CD4-positive, alpha-beta T cell treated with Interleukin-17A for 4 hours (primary cell): ENCODE measurements around the gene MYL12B.

ENCODE experiments used
- DNase-seq: peaks from one replicate; pipeline ENCODE4 v3.0.0-alpha.2; 2020; ENCODE audit warnings: mixed read lengths

Gene MYL12B

GRCh38 chr18:3236470-3236869 is 25.5 kb upstream of the MYL12B start:
- no peak for DNase-seq

DNA sequence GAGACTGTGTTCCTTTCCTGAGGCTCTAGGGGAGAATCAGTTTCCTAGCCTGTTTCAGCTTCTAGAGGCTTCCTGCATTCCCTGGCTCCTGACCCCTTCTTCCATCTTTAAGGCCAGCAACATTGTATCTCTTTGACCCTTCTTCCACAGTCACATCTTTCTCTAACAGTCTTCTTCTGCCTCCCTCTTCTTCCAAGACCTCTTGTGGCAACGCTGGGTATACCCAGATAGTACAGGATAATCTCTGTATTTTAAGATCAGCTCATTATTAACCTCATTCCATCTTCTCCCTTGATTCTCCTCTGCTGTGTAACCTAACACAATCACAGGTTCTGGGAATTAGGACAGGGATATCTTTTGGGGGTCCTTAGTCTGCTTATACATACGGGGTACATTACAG is 23.2 kb upstream of the MYL12B start:
- no peak for DNase-seq

DNA sequence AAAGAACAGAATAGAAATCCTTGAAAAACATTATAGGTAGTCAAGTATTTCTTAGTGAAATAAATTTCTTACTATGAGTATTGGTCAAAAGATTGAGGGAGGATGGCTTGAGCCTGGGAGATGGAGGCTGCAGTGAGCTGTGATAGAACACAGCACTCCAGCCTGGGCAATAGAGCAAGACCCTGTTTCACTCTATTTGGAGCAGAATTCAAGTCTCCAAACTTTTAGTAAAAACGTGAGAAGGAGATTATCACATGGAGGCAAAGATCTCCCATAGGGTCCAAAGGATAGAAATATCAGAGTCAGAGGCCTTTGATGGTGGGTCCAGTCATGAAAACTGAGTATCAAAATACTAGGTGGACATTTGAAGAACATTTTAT is 16.8 kb upstream of the MYL12B start:
- DNase-seq, result no peak

DNA sequence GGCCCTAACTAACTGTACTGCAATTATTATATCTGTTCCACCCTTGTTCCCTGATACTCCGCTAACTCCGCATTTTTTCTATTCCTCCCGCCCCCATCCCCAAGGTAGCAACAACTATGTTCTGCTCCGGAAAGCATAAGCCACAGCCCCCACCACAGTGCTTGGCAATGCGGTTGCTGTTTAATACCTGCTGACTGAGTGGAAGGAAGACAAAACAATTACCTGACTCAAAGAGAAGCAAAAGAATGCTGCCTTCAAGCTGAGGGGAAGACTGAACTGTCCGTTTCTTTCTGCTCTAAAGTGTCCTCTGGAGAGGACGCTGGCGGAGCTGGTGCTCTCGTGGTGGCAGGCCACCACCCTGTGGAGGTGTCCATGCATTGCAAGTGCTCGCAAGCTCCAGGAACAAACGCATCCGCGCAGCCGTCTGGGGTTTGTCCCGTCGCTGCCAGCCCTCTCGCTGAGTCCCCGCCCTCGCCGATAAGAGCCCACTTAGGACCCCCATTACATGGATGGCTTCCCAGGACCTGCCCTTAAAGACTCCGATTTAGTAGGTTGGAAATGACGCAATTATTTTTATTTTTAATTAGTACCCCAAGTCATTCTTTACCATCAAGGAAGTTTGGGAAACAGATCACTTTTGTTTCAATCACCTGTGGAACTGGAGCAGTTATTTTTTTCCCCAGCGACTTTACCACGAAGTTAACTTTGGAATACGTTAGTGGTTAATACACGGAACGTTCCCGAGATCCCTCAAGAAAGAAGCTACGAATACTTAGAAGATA is 15.9 kb upstream of the MYL12B start:
- DNase-seq, result peak; percentile 81

- DNase-seq, result peak; percentile 27
These were observed 15.2 kb upstream of the MYL12B start for GRCh38 chr18:3246635-3247239.

- peak; percentile 96 for DNase-seq
These were observed 14.5 kb upstream of the MYL12B start, which contains the start of gene MYL12A for GRCh38 chr18:3247240-3248061. TSS of gene MYL12A (plus strand) at chr18:3247801. CDS start at chr18:3253248, 5,447 bp downstream.

GRCh38 chr18:3248062-3248657 is 13.8 kb upstream of the MYL12B start:
- DNase-seq, result peak; percentile 53

DNA sequence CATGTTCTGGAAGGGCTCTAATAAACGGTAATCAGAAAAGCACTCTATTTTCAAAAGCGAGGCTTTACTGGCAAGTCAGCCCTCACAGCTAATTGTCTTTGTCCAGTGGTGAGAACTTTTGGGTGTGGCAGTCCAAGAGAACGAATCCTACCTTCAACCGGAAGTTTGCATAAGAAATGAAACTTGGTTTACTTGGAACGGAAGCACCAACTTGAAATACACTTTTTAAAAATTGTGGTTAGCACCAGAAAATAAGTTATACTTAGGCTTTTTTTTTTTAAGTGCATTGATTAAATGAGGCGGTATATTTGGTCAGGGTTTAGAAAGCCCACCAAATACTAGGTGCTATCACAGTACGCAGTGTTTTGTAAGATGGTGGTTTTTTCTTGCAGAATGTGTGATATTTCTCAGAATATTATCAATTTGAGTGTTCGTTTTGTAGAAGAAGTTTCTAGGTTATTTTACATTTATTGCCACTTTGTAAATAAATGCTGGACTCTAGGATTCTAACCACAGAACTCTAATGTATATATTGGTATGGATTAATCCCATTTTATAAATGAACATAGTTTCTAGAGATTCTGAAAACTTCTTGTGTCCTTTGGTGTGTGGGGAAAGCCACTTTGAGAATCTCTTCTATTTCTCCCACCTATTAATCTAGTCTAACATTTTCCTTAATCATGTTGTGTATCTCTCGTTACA is 13.1 kb upstream of the MYL12B start:
- peak; percentile 31 for DNase-seq

GRCh38 chr18:3250237-3251107 is 11.5 kb upstream of the MYL12B start:
- no peak for DNase-seq

DNA sequence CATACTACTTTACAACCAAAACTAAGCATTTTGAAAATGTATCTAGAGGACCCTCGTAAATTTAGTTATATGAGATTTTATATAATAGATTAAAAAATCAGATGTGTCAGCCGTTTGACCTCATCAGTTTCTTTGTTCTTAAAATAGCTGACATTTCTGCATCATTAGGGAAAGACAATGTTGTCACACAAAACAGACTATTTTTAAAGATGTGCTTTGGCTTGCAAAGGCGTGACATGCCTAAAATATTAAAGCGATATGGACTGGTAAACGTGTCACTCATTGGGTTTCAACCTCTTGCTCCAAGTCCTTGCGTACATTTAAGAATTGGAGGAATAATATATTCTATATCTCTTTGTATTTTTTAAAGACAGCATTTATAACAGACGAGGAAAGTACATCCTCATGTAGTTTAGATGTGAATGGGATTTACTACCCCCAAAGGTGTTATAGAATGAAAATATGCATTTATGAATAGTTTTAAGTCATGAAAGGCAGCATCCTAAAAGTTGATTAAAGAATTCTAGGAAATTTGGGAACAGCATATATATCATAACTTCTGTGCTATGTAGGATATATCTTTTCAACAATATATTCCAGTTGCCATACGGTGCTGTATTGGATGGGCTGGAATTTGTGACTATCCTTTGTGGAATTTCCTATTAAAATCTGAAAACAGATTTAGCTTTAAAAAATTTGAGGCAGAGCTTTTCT is 10.5 kb upstream of the MYL12B start:
- no peak for DNase-seq

DNA sequence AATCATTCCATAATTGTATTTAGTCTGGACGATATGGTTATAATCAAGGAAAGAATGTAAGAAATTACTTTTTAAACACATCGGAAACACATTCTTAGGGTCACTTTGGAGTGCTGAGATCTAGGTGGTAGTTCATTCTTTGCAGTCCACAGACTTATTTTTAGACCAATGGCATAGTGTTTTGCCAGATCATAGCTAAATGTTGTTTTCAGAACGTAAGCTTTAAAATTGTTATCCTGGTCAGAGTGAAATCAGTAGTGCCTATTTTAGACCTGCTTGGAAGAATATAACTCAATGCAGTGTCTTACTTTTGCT is 10.0 kb upstream of the MYL12B start:
- no peak for DNase-seq

- DNase-seq, result no peak
These were observed 9.1 kb upstream of the MYL12B start for GRCh38 chr18:3252843-3253242.

GRCh38 chr18:3254725-3255124 is 7.2 kb upstream of the MYL12B start:
- DNase-seq, result no peak

DNA sequence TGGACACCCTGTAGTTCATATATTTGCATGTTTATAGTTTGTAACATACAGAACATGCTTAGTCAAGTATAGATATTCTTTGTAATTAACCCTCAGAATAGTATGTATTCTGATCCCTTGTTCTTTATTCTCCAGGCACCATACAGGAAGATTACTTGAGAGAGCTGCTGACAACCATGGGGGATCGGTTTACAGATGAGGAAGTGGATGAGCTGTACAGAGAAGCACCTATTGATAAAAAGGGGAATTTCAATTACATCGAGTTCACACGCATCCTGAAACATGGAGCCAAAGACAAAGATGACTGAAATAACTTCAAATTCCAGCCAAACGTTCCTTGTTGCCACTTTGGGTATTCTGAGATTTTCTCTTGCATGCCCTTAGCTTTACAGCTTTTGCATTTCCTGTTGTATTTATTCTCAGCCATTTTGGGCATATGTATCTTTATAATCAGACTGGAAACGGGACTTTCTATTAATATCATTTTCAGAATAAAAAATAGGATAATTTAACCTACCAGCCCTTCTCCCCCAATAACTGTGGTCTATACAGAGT is 6.2 kb upstream of the MYL12B start:
- no peak for DNase-seq

DNA sequence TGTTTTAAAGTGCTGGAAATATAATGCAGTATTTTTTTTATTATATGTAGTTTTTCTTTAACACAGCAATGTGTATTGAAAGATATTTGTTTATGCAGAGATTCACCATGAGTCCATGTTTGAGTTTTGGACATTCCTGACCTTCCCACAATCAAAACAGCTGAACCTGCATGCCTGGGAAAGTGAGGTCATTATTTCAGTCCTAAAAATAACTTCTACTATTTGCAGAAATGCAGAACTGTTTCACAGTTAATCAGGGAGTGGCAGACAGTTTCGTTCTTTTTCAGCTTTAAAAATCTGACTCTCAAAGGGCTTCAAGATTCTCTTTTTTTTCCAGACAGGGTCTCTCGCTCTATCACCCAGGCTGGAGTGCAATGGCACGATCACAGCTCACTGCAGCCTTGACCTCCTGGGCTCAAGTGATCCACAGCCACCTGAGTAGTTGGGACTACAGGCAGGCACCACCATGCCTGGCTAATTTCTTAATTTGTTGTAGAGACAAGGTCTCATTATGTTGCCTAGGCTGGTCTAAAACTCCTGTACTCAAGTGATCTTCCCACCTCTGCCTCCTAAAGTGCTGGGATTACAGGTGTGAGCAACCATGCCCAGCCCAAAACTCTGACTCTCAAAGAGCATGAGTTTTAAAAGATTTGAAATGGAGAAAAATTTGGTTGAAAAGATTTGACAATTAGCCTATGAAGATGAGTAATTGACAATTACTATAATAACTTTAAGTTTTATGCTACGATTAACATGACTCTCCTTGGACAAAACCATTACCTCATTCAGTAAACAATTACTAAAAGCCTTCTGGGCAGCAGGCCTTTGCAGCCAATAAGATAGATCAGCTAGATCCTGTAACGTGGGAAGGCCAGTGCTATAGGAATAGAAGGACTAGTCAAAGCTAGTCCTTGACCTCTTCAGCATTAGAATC is 5.0 kb upstream of the MYL12B start:
- no peak for DNase-seq

- no peak for DNase-seq
These were observed 4.3 kb upstream of the MYL12B start for GRCh38 chr18:3257627-3258120.

DNA sequence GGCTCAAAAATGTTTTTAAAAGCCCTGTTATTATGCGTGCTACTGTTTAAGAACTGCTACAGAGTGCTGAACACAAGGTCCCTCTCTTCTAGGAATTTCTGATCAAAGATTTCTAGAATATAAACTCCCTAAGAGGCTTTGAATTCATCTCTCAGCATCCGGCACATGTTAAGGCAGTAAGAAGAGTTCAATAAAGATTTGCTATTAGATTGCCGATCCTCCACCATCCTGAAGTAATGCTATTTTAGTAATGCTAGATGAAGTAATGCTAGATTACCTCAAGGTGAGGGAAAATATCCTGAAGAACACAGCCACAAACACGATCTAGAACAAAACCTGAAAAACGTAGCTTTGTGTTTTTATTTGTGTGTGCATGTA is 949 bp upstream of the MYL12B start:
- no peak for DNase-seq

DNA sequence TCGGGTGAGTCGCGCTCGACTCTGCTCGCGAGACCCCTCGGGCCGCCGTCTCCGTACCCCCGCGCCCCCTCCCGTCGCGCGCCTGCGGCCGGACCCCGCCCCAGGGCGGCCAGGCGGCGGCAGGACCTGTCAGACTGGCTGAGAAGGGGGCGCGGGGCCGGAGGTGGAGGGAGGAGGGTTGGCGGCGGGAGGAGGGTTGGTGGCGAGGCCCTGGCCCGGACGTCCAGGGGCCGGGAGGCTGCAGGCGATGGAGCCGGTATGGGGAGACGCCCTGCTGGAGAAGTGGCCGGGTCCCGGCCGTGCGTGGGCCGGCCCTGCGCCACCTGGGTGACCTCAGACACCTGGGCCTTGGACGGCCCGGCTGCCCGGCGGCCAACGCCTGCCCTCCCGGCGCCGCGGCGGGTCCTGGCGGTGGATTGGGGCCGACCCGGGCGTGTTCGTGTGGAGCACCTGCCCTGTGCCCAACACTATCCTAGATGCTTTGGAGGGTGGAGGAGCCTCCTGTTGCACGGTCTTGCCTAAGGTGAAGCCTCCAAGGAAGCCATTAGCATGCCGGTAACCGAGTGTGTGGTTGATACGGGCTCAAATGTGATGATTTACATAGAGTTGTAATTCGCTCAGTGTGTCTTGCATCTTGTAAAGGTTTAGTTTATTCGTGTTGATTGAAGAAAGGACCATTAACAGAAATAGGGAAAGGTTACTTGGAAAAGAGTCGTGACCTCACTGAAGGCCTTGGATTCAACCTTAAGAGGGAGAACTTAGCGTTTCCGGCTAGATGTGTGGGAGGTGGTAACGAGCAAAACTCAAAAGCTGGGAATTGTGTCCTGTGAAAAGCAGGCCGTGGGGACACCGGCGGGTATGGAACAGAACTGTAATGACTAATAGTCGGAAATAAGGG is 550 bp downstream of the MYL12B start:
- DNase-seq, result peak; percentile 51
